HG03060 (cell line): Measurements from ENCODE around the gene DNAJC24.

Experiments
- ATAC-seq: cut with Tn5 transposase; IDR thresholded peaks from one replicate; pipeline ENCODE4 v1.9.1; 2021; ENCODE audit warnings: low read depth, moderate number of reproducible peaks; ENCODE audit not compliant: unreplicated experiment

Gene DNAJC24

GRCh38 chr11:31479066-31479465, 109.4 kb downstream of the DNAJC24 start:
- ATAC-seq, result no peak

GRCh38 chr11:31480930-31481329, 111.3 kb downstream of the DNAJC24 start:
- ATAC-seq, result no peak
